RWPE1 (cell line): Measurements from ENCODE around the gene MTG2.
"Not testable (repeated sequence)": the region's sequence is repeated elsewhere in the genome, so short reads cannot be mapped to it uniquely, and the experiment has no call there.

ENCODE experiments used
- CTCF ChIA-PET: fragments of 350-600 bp; sonication (Branson Sonifier 250); formaldehyde crosslinking; extraction: SDS; loops from one replicate; lab custom pipeline; 2021; lab: Yijun Ruan, JAX
- POLR2A ChIA-PET: fragments of 400-600 bp; formaldehyde crosslinking; extraction: SDS; loops from one replicate; lab custom pipeline; 2020; ENCODE audit warnings: antibody characterized with exemption; ENCODE audit not compliant: low non-redundant PET; lab: Yijun Ruan, JAX
- DNase-seq: peaks from one replicate; pipeline ENCODE4 v3.0.0; 2012; ENCODE audit warnings: low spot score
- H3K27ac ChIP-seq: fragments of 450-650 bp; 2 replicates; pipeline ENCODE4 v1.5.1; 2017
- TF ChIP-seq, protein P1 (sequence below): fragments of 450-650 bp; conservative IDR thresholded peaks from 2 replicates; pipeline ENCODE4 v1.5.1; 2017; ENCODE audit warnings: low read depth, mild to moderate bottlenecking

MTG2 gene

DNA sequence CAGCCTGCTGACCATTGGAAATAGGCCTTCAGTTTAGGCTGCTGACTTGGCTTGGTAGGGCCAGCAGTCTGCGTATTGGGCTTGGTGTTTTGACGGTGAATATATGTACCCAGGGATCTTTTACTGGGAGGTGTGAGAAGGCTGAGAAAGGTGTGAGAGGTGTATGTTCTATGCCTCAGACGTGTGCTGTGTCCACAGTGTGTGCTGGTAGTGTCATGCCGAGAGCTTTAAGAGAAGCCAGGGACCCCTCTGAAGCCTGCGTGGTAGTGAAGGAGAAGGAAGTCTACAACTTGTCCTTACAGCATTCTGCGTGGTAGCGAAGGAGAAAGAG, 37.2 kb upstream of the MTG2 start:
- H3K27ac ChIP-seq: peak overlapping the region; percentile 22; the same call in 1 of the 2 replicates
- POLR2A ChIA-PET: interaction anchor here (0.9 kb wide), 1 partner anchor 24 kb away, joined by 3 read pairs; no protein-coding TSS in a partner anchor
- no peak for DNase-seq
- CTCF ChIA-PET: no interaction called here
- TF ChIP-seq, protein P1, sequence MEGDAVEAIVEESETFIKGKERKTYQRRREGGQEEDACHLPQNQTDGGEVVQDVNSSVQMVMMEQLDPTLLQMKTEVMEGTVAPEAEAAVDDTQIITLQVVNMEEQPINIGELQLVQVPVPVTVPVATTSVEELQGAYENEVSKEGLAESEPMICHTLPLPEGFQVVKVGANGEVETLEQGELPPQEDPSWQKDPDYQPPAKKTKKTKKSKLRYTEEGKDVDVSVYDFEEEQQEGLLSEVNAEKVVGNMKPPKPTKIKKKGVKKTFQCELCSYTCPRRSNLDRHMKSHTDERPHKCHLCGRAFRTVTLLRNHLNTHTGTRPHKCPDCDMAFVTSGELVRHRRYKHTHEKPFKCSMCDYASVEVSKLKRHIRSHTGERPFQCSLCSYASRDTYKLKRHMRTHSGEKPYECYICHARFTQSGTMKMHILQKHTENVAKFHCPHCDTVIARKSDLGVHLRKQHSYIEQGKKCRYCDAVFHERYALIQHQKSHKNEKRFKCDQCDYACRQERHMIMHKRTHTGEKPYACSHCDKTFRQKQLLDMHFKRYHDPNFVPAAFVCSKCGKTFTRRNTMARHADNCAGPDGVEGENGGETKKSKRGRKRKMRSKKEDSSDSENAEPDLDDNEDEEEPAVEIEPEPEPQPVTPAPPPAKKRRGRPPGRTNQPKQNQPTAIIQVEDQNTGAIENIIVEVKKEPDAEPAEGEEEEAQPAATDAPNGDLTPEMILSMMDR: no peak

- ChIA-PET POLR2A (interaction anchor here (0.9 kb wide), 1 partner anchor 25 kb away, joined by 3 read pairs; no protein-coding TSS in a partner anchor), CTCF (no interaction called here)
- TF ChIP-seq, protein P1: no peak
- DNase-seq: no peak
- H3K27ac ChIP-seq: no peak overlapping the region; the same call in 1 of the 2 replicates
Observed at GRCh38 chr20:62146019-62146755, 36.6 kb upstream of the MTG2 start.

- DNase-seq: no peak
- ChIA-PET CTCF (interaction anchor here (0.6 to 0.7 kb wide), 2 partner anchors 9 to 686 kb away, joined by 3 to 5 read pairs; no protein-coding TSS in a partner anchor), POLR2A (no interaction called here)
- TF ChIP-seq, protein P1: no peak
- H3K27ac ChIP-seq: peak overlapping the region; percentile 32
Observed at GRCh38 chr20:62147125-62147524, 35.7 kb upstream of the MTG2 start.

DNA sequence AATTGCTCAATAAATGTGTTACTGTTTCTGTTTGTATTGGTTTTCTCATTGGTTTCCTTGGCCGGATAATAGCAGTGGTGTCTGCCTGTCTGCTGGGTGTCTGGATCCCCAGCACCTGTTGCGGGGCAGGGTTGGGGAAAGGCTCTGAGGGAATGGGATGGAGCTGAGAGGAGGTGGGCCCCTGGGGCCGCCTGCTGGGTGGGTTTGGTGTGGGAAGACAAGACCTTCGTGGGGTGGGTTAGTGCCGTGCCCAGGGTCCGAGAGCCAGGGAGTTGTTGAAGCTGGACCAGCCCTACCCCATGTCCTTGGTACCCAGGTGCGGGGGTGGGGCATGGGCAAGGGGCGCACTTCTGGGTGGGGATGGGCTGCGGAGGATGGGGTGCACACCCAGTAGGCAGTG, 35.3 kb upstream of the MTG2 start:
- ChIA-PET CTCF (interaction anchor here (0.6 to 0.7 kb wide), 2 partner anchors 9 to 685 kb away, joined by 3 to 5 read pairs; no protein-coding TSS in a partner anchor), POLR2A (no interaction called here)
- no peak for DNase-seq
- peak overlapping the region; percentile 32 for H3K27ac ChIP-seq
- TF ChIP-seq, protein P1: no peak

GRCh38 chr20:62148383-62148782, 34.4 kb upstream of the MTG2 start:
- CTCF ChIA-PET, POLR2A ChIA-PET, DNase-seq: not testable (repeated sequence)
- H3K27ac ChIP-seq: peak overlapping the region; percentile 86

DNA sequence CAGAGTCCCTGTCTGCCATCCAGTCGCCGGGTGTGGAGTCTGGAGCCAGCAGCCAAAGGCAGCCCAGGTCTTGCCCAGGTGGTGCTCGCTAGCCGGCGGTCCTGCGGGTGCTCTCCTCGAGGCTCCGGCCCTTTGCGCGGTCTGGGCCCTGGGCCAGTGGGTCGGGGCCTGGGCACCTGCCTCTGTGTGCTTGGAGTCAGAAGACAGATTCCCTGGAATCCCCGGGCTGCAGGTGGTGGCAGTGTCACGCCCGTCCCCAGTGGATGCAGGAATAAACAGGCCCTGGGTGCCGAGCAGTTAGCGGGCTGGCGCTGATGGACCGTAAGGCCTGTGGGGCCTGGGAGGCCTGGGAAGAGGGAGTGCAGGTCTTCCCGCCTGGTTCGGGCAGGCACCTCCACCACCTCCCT, 33.9 kb upstream of the MTG2 start:
- DNase-seq: no peak
- TF ChIP-seq, protein P1: no peak
- peak overlapping the region; percentile 86 for H3K27ac ChIP-seq
- CTCF ChIA-PET: interaction anchor here (0.7 to 1.8 kb wide), 3 partner anchors 12 to 138 kb away, joined by 3 to 13 read pairs (median 6); no protein-coding TSS in a partner anchor
- POLR2A ChIA-PET: no interaction called here
